VCaP (cell line): Measurements from ENCODE around the gene OR10Z1.

Source experiments
- H3K27ac ChIP-seq: fragments of 450-650 bp; 2 replicates; pipeline ENCODE4 v1.5.1; 2017
- CTCF ChIP-seq: fragments of 450-650 bp; conservative IDR thresholded peaks from 2 replicates; pipeline ENCODE4 v1.5.1; 2017; ENCODE audit warnings: mild to moderate bottlenecking, moderate library complexity

Gene OR10Z1

DNA sequence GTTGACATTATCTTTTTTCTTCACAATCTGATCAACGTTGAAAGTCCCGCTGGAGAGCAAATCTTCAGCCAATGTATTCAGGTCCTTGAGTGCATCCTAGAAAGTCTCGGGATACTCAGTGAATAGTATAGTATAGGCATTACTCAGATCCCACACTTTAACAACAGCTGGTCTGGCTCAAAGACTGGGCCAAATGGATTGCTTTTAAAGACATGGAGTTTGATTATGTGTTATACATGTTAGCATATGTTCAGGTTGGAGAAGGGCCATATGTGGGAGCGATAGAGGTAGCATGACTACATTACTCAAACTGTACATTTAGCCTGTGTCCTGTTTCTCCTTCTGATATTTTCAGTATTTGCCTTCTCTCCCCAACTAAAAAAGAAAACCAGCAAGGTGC is 33.1 kb downstream of the OR10Z1 start:
- H3K27ac ChIP-seq: no peak overlapping the region
- TF ChIP-seq CTCF: no peak

- no peak for TF ChIP-seq CTCF
- H3K27ac ChIP-seq: no peak overlapping the region
These were observed 33.8 kb downstream of the OR10Z1 start for GRCh38 chr1:158638904-158639303.

GRCh38 chr1:158644449-158644848 is 39.4 kb downstream of the OR10Z1 start:
- no peak for TF ChIP-seq CTCF
- no peak overlapping the region for H3K27ac ChIP-seq

DNA sequence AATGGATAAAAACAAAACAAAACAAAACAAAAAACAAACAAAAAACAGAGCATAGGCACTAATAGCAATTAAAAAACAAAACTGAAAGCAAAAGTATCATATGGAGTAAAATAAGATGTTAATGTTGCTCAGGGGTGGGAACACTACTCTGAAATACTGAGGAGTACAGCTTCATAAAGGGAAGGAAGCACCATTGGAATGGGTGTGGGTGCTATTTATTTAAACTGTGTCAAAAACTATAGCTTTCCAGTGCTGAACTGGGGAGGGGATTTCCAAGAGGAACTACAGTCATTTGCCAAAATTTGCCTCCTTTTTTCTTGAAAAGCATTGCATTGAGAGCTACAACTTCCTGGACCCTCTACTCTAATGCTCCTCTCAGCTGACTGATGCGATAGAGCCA is 41.4 kb downstream of the OR10Z1 start:
- TF ChIP-seq CTCF: no peak
- H3K27ac ChIP-seq: no peak overlapping the region

DNA sequence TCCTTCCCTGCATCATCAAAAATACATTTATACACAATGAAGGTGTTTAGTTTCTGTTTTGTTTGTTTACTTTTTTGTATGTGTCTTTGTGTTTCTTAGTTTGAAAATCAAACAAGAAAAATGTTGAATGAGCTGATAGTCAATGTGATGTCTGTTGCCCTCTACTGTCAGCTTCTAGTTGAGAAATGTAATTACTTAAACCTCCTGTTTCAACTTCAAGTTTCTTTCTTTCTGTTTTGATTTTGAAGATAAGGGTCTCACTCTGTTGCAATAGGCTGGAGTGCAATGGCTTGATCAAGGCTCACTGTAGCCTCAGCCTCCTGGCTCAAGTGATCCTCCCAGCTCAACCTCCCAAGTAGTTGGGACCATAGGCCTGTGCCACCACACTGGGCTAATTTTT is 44.0 kb downstream of the OR10Z1 start:
- H3K27ac ChIP-seq: no peak overlapping the region
- 0 out of 2 replicates have a peak, but pooled peaks have one; percentile 11 for TF ChIP-seq CTCF

GRCh38 chr1:158652721-158653334 is 47.8 kb downstream of the OR10Z1 start:
- TF ChIP-seq CTCF: no peak

DNA sequence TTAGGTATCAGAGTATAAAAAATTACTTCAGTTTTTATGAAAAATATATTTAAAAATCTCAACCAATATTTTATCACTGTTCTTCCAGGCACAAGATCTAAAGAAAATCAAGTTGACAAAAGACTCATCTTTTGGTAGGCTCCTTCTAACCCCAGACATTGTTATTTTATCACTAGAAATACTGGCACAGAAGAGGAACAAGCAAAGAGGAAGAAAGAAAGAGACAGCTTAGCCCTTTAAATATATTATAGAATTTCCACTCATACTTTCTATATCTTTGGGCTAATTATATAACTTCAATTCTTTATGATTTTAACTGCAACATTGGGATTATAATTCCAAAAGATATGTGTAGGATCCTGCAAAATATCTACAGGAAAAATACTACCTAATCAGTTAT is 49.0 kb downstream of the OR10Z1 start:
- no peak for TF ChIP-seq CTCF
- no peak overlapping the region for H3K27ac ChIP-seq

More at GRCh38 chr1:158652721-158653334, 47.8 kb downstream of the OR10Z1 start:
- no peak overlapping the region for H3K27ac ChIP-seq
